Glomerular endothelial cell (primary cell): ENCODE results near the gene EVX1. TPM values are rescaled to one million over a fixed set of nuclear protein-coding genes. Genes with fewer than 3 reads are reported as not detected.

Experiments used
- DNase-seq: peaks from one replicate; pipeline ENCODE4 v3.0.0-alpha.2; 2011; ENCODE audit warnings: low read depth, low spot score; ENCODE audit errors: extremely low read depth
- total RNA-seq: library from RNA; depleted of rRNA; stranded (reverse); fragments of >200 nt; gene quantifications from 2 replicates; pipeline ENCODE4 v1.2.3, GENCODE V29; 2015

The EVX1 gene
- not detected in 2 replicates for total RNA-seq

- no peak for DNase-seq
Measured at GRCh38 chr7:27242555-27243339, at the start of gene EVX1. Gene EVX1, plus strand, starts transcription at chr7:27242802. Its CDS starts 229 bp downstream, at chr7:27243031.

GRCh38 chr7:27193335-27194001 lies 49.1 kb upstream of the EVX1 start:
- no peak for DNase-seq

GRCh38 chr7:27194002-27194352 lies 48.6 kb upstream of the EVX1 start:
- no peak for DNase-seq

GRCh38 chr7:27194686-27195379 lies 47.8 kb upstream of the EVX1 start:
- no peak for DNase-seq

- no peak for DNase-seq
Measured at GRCh38 chr7:27196287-27196767, 46.3 kb upstream of the EVX1 start.

- no peak for DNase-seq
Measured at GRCh38 chr7:27197137-27198042, 45.2 kb upstream of the EVX1 start.

DNA sequence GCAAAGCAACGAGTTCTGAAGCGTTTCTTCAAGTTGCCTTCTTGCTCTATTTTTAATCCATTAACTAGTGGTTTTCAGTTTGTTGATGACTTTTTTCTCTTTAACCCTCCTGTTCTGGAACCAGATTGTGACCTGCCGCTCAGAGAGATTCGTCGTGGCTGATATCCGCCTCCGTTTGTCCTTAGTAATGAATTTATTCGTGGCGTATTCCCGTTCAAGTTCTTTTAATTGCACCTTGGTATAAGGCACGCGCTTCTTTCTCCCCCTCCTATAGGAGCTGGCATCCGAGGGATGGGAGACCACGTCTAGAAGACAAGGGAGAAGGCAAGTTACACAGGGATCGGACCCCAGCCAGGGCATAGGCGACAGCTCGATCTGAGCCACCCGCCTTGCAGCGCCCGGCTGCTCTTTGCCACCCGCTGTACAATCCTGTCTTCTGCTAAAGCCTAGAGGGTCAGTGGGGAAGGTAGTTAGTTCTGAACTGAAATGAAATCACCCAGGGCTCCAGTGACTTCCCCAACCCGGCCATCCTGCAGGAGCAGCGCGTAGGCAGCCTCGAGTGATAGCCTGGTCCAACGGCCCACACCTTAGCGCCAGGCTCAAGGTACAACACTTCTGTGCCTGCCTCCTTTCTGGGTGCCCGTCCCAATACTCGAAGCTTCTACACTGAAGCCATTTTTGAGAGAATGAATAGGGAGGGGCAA lies 44.3 kb upstream of the EVX1 start:
- no peak for DNase-seq

- no peak for DNase-seq
Measured at GRCh38 chr7:27198871-27199801, 43.5 kb upstream of the EVX1 start.

DNA sequence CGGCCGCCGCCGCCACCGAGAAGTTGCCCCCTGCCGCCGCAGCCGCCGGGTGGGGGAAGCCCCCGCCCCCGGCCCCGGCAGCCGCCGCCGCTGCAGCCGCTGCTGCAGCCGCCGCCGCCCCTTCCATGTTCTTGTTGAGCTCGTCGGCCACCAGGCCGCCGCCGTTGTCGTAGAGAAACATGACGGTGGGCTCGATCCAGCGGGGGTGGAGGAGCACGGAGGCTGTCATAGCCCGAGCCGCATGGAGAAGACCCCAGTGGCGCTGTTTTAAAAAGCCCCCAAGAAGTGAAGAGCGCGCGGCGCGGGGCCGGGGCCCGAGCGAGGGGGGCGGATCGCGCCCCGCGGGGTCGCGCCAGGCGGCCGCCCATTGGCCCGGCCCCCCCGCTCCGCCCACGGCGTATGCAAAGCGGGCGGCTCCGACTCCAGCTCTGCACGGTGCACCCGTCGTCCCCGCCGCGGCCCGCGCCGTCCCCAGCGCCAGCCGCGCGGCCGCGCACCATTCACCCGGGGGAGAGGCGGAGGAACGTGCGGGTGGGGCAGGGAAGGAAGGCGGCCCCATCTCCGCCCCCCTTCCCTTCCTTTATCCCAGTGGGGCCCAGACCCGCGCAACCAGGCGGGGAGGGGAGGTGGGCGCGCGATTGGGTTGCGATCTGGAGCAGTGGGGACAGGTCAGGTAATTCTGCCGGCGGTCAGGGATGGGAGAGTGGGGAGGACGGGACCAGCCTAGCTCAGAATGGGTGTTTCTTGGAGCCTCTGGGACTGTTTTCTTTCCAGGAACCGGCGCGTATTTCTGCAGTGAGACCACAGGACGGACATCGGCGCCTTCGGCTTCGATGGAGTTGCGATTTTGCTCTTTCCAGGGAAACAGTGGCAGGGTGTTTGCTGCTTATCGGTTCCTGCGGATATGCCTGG lies 42.5 kb upstream of the EVX1 start, which contains the start of gene HOXA13:
HOXA13 (minus strand) TSS at position 243 of the 912 bp plus-strand sequence; CDS start at position 229, 14 bp downstream.
- DNase-seq = no peak

GRCh38 chr7:27200761-27201579 lies 41.6 kb upstream of the EVX1 start:
- DNase-seq = no peak

- no peak for DNase-seq
Measured at GRCh38 chr7:27201580-27202017, 41.0 kb upstream of the EVX1 start.

- DNase-seq = no peak
Measured at GRCh38 chr7:27202018-27202861, 40.4 kb upstream of the EVX1 start.

- DNase-seq = no peak
Measured at GRCh38 chr7:27202862-27203134, 39.8 kb upstream of the EVX1 start.

DNA sequence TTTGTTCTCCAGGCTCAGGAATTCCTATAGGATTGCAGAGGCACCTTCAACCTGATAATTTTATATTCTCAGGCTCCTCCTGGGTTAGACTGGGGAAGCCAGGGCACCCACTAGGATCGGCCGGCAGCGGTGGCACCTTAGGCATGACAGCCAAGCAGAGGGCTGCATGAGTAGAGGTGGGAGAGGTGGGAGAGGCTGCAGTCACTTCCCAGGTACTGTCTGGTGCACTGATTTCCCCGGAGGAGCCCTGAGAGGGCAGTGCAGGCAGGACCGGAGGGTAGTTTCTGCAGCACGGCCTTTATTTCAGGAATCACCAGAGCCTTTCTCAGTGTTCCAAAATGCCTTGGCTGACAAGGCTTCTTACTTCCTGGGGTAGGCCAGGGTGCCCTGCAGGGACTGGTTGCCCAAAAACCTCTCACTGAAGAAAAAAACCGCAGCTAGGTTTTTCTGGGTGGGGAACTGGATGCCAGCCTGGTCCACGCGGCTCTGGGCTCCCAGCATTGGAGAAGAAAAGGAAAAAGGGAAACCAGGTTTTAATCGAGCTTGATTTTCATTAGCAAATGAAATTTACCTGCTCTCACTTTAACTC lies 39.1 kb upstream of the EVX1 start:
- DNase-seq = no peak

GRCh38 chr7:27203964-27204594 lies 38.5 kb upstream of the EVX1 start:
- DNase-seq = no peak
